ENCODE measurements around the gene ZNF324.
"Not testable (repeated sequence)": the region's sequence is repeated elsewhere in the genome, so short reads cannot be mapped to it uniquely, and the experiment has no call there.

Gene ZNF324

DNA sequence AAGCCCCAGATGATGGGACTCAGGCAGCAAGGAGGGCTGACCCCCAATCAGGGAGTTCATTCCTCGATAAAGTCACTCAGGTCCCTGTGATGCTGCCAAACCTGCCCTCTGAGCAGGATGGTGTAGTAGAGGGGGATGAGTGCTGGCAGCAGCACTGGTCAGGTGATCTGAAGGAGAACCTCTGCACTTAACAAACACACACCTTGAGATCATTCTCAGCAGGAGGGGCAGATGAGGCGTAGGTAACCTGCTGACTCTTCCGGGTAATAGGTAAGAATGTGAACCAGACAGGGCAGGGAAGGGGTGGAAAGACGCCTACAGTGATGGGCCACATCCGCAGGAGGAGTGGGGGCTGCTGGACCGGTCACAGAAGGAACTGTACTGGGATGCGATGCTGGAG lies 12.4 kb downstream of the ZNF324 start:
- H3K4me3 ChIP-seq (ENCODE audit: low read length) = no peak overlapping the region
- no peak for DNase-seq (ENCODE audit: low read depth)
- TF ChIP-seq CTCF (IDR thresholded peaks at IDR 0.05; ENCODE audit: insufficient read depth, low read depth, low read length, missing control alignments) = no peak

DNA sequence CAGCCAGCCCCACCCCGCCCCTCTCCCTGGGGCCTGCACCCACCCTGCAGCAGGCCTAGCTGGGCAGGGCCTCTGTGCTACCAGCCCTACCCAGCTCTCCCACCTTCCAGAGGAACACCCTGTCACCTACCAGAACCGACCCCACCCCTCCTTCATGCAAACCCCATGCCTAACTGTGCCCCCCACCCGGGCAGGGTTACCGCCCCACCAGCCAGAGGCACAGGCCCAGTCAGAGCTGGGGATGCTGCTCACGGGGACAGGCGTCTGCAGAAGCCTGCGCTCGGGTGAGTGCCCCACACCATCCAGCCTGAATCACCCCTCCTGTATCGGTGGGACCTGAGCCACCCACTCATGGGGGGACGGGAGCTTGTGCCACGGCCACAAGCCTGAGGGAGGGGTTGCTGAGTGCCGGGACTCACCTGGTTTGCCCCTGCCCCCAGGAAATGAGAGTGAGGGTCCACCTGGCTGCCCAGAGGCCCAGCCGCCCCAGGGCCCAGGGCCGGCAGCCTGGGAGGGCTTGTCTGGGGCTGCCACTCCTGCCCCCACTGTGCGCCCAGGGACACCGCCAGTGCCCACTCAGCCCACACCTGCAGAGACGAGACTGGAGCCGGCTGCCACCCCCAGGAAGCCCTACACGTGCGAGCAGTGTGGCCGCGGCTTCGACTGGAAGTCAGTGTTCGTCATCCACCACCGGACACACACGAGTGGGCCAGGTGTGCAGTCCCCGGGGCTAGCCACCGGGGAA lies 13.0 kb downstream of the ZNF324 start:
- H3K4me3 ChIP-seq (ENCODE audit: low read length) = no peak overlapping the region
- no peak for DNase-seq (ENCODE audit: low read depth)
- no peak for TF ChIP-seq CTCF (IDR thresholded peaks at IDR 0.05; ENCODE audit: insufficient read depth, low read depth, low read length, missing control alignments)

GRCh38 chr19:58480481-58480830 lies 13.6 kb downstream of the ZNF324 start:
- no peak overlapping the region for H3K4me3 ChIP-seq (ENCODE audit: low read length)
- no peak for DNase-seq (ENCODE audit: low read depth)
- TF ChIP-seq CTCF (IDR thresholded peaks at IDR 0.05; ENCODE audit: insufficient read depth, low read depth, low read length, missing control alignments) = no peak

- no peak for TF ChIP-seq CTCF (IDR thresholded peaks at IDR 0.05; ENCODE audit: insufficient read depth, low read depth, low read length, missing control alignments)
- no peak for DNase-seq (ENCODE audit: low read depth)
- no peak overlapping the region for H3K4me3 ChIP-seq (ENCODE audit: low read length)
Measured at GRCh38 chr19:58480831-58481230, 14.0 kb downstream of the ZNF324 start.

GRCh38 chr19:58482372-58482771 lies 15.5 kb downstream of the ZNF324 start:
- no peak for TF ChIP-seq CTCF (IDR thresholded peaks at IDR 0.05; ENCODE audit: insufficient read depth, low read depth, low read length, missing control alignments)
- DNase-seq (ENCODE audit: low read depth) = no peak
- no peak overlapping the region for H3K4me3 ChIP-seq (ENCODE audit: low read length)

DNA sequence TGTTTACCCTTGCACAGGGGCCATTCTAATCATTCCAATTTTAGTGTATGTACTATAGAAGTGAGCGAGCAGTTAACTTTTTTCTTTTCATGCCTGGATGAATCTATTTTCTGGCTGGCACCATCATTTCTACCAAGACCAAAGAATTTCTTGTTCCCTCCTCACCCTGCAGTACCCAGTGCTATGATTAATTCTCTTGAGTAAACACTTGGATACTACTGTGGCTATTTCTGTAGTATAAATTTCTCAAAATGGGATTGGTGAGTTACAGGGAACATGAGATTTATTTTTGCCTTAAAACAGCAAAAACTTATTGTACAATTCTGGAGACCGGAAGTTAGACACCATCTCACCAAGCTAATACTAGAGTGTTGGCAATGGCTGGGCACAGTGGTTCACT lies 16.9 kb downstream of the ZNF324 start:
- no peak overlapping the region for H3K4me3 ChIP-seq (ENCODE audit: low read length)
- DNase-seq (ENCODE audit: low read depth) = no peak
- no peak for TF ChIP-seq CTCF (IDR thresholded peaks at IDR 0.05; ENCODE audit: insufficient read depth, low read depth, low read length, missing control alignments)

DNA sequence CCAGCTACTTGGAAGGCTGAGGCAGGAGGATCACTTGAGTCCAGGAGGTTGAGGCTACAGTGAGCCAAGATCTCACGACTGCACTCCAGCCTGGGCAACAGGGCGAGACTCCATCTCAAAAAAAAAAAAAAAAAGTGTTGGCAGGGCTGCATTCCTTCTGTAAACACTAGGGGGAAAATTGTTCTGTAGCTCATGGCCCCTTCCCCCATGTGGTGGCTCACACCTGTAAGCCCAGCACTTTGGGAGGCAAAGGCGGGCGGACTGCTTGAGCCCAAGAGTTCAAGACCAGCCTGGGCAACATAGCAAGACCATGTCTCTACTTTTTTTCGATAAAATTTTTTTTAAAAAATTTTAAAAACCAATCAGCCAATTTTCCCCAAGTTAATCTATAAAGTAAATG lies 17.5 kb downstream of the ZNF324 start:
- not testable (repeated sequence) for DNase-seq (ENCODE audit: low read depth); H3K4me3 ChIP-seq (ENCODE audit: low read length)
